ENCODE results near the gene SETBP1. TPM values are rescaled to one million over a fixed set of nuclear protein-coding genes. Genes with fewer than 3 reads are reported as not detected.

The SETBP1 gene
- total and polyA plus RNA-seq, 2 of the 4 experiments (the other 2 are of a cell fraction) = 0.19 to 0.36 TPM

DNA sequence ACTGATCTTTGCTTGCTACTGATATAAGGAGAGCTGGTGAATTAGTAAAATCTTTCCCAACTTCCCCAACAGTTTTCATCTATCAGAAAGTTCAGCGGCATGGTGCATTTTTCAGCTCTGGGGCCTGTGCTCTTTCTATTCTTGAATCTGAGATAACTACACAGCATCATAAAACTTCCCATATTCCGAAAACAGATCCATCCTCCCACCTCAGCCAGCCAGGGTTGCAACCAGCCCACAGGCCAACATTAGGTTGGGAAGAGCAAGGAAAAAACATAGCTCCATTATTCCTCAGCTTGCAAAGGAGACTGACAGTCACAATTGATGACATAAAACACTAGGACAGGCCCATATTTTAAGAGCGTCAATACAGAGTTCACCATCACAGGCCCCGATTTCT is 297.2 kb downstream of the SETBP1 start:
- intact Hi-C loops (cut with micrococcal nuclease) = no loop called here
- Histone ChIP-seq H2AFZ (replicated peaks; ENCODE audit: low read length, poor library complexity) (no peak overlapping the region), H3K56ac (ENCODE audit: extremely low read depth, insufficient read depth, low read length) (no peak overlapping the region), H3K79me1 (ENCODE audit: low read depth in 1 of 2, low read length in 2 of 2) (no peaks in the 10 kb centered on the region), H3K4me3 (ENCODE audit: insufficient read depth, low read depth, low read length) (no peak overlapping the region), H4K5ac (ENCODE audit: low read depth, low read length) (no peak overlapping the region), H3K9ac (ENCODE audit: low read depth, low read length) (no peak overlapping the region), H3K4me1 (ENCODE audit: control insufficient read depth, insufficient read depth, low read length) (no peaks in the 10 kb centered on the region), H2BK20ac (ENCODE audit: low read depth, low read length) (no peak overlapping the region), H3K9me3 (ENCODE audit: control insufficient read depth, insufficient read depth, low read length) (no peaks in the 10 kb centered on the region), H4K91ac (ENCODE audit: insufficient read depth, low read depth, low read length) (no peak overlapping the region), H3K27me3 (ENCODE audit: control insufficient read depth, insufficient read depth, low read length) (no peaks in the 10 kb centered on the region), H3K14ac (replicated peaks; ENCODE audit: low read depth, low read length) (no peak overlapping the region), H3K27ac (ENCODE audit: insufficient read depth, low read length) (no peak overlapping the region), H3K23ac (ENCODE audit: low read depth, low read length) (no peak overlapping the region), H4K20me1 (ENCODE audit: insufficient read depth, low read length) (no peaks in the 10 kb centered on the region), H3K9me1 (ENCODE audit: insufficient read depth, low read length) (no peaks in the 10 kb centered on the region), H3K4ac (ENCODE audit: low read depth, low read length) (no peak overlapping the region), H4K8ac (ENCODE audit: low read depth in 2 of 2, low read length in 2 of 2) (no peak overlapping the region), H3K36me3 (ENCODE audit: control insufficient read depth, insufficient read depth, low read length) (no peaks in the 10 kb centered on the region), H3K18ac (ENCODE audit: low read depth, low read length) (no peak overlapping the region), H2BK15ac (ENCODE audit: low read depth, low read length) (no peak overlapping the region), H3K4me2 (ENCODE audit: low read depth, low read length) (no peak overlapping the region), H2BK120ac (ENCODE audit: low read depth, low read length) (no peak overlapping the region), H2AK5ac (ENCODE audit: low read depth, low read length) (no peak overlapping the region), H2BK5ac (ENCODE audit: low read depth, low read length, poor library complexity, severe bottlenecking) (no peak overlapping the region), H2AK9ac (replicated peaks; ENCODE audit: low read depth, low read length, poor library complexity) (no peak overlapping the region)
- CTCF ChIA-PET = no interaction called here
- no TSS peak for BruUV-seq (replicated peaks)
- no peak for TF ChIP-seq RAD21 (IDR thresholded peaks at IDR 0.05; ENCODE audit: low read length)
- TF ChIP-seq MXI1 (IDR thresholded peaks at IDR 0.05; ENCODE audit: borderline replicate concordance, low read depth, low read length) = no peak
- TF ChIP-seq RCOR1 (IDR thresholded peaks at IDR 0.05; ENCODE audit: insufficient replicate concordance, low read length) = no peak
- no peak for TF ChIP-seq SMC3 (IDR thresholded peaks at IDR 0.05; ENCODE audit: low read depth, low read length)
- TF ChIP-seq, protein P1, sequence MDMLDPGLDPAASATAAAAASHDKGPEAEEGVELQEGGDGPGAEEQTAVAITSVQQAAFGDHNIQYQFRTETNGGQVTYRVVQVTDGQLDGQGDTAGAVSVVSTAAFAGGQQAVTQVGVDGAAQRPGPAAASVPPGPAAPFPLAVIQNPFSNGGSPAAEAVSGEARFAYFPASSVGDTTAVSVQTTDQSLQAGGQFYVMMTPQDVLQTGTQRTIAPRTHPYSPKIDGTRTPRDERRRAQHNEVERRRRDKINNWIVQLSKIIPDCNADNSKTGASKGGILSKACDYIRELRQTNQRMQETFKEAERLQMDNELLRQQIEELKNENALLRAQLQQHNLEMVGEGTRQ (IDR thresholded peaks at IDR 0.05; ENCODE audit: low read depth, low read length) = no peak
- TF ChIP-seq BHLHE40 (IDR thresholded peaks at IDR 0.05; ENCODE audit: low read depth, low read length) = no peak
- no peak for TF ChIP-seq POLR2A (IDR thresholded peaks at IDR 0.05; ENCODE audit: low read depth, low read length)
- POLR2A ChIA-PET (ENCODE audit: unreplicated experiment) = no interaction called here
- DNase-seq (no peak), ATAC-seq (ENCODE audit: low read depth) (no peak)
- 83% methylated on average over 1 of the region's 4 CpGs; no CpG with 5 or more reads in 1 of the 2 experiments for WGBS, 2 experiments (ENCODE audit: extremely low coverage in 2 of 2, insufficient read length in 1 of 2)
- dilution Hi-C loops (cut with HindIII; ENCODE audit: low sequenced_read_pairs, unreplicated experiment) = no loop called here
- in situ Hi-C loops (cut with MboI; ENCODE audit: low sequenced_read_pairs) = no loop called here

Measured in IMR-90 (cell line).